GM23338 (cell line): ENCODE data around the gene NIBAN1. TPM values are rescaled to one million over a fixed set of nuclear protein-coding genes. Genes with fewer than 3 reads are reported as not detected.
A peak's percentile ranks its signal among the peaks of the same experiment; 100 is the strongest.

Source experiments
- ATAC-seq: fragments of 200-7000 bp; cut with Tn5 transposase; 3 replicates; pipeline ENCODE4 v1.9.1; 2020
- DNase-seq: peaks from one replicate; pipeline ENCODE4 v3.0.0-alpha.2; 2015; ENCODE audit warnings: low spot score
- H2AFZ ChIP-seq: fragments of 200-600 bp; sonication (generic); 2 replicates; pipeline ENCODE4 v1.8.0; 2016; ENCODE audit warnings: antibody characterized with exemption, mild to moderate bottlenecking, moderate library complexity
- H3F3A ChIP-seq: fragments of 200-600 bp; sonication (generic); replicated peaks from 2 replicates; pipeline ENCODE4 v1.8.0; 2017; ENCODE audit warnings: antibody characterized with exemption, mixed run types, low read depth
- H3K27ac ChIP-seq: fragments of 200-600 bp; sonication (generic); 2 replicates; pipeline ENCODE4 v1.6.1; 2016; ENCODE audit warnings: low read depth
- H3K27me3 ChIP-seq: fragments of 200-600 bp; sonication (generic); 2 replicates; pipeline ENCODE4 v1.8.0; 2016; ENCODE audit warnings: mild to moderate bottlenecking, mixed run types, moderate library complexity; ENCODE audit not compliant: insufficient read depth
- H3K36me3 ChIP-seq: fragments of 200-600 bp; sonication (generic); 2 replicates; pipeline ENCODE4 v1.8.0; 2016; ENCODE audit warnings: mild to moderate bottlenecking; ENCODE audit not compliant: insufficient read depth
- H3K4me1 ChIP-seq: fragments of 200-600 bp; sonication (generic); 2 replicates; pipeline ENCODE4 v1.8.0; 2016; ENCODE audit warnings: mild to moderate bottlenecking, moderate library complexity; ENCODE audit not compliant: insufficient read depth
- H3K4me2 ChIP-seq: fragments of 200-600 bp; sonication (generic); 2 replicates; pipeline ENCODE4 v1.7.1; 2017; ENCODE audit warnings: mixed run types
- H3K4me3 ChIP-seq: fragments of 200-600 bp; sonication (generic); 2 replicates; pipeline ENCODE4 v1.6.1; 2016; ENCODE audit warnings: mixed run types
- H3K79me2 ChIP-seq: fragments of 200-600 bp; sonication (generic); replicated peaks from 2 replicates; pipeline ENCODE4 v1.8.0; 2017; ENCODE audit warnings: mild to moderate bottlenecking; ENCODE audit not compliant: insufficient read depth
- H3K9me2 ChIP-seq: fragments of 200-600 bp; sonication (generic); 2 replicates; pipeline ENCODE4 v1.8.0; 2017; ENCODE audit not compliant: insufficient read depth
- H4K20me1 ChIP-seq: fragments of 200-600 bp; sonication (generic); replicated peaks from 2 replicates; pipeline ENCODE4 v1.8.0; 2017; ENCODE audit warnings: mild to moderate bottlenecking; ENCODE audit not compliant: insufficient read depth
- H3K27ac Mint-ChIP-seq: 2 replicates; pipeline ENCODE4 v1.8.0; 2020; ENCODE audit warnings: inconsistent platforms, mild to moderate bottlenecking, moderate library complexity, mixed read lengths
- H3K27me3 Mint-ChIP-seq: 3 replicates; pipeline ENCODE4 v1.8.0; 2022; ENCODE audit warnings: low read depth, mild to moderate bottlenecking, moderate library complexity, mixed read lengths, inconsistent platforms; ENCODE audit not compliant: insufficient read depth, poor library complexity
- H3K36me3 Mint-ChIP-seq: 3 replicates; pipeline ENCODE4 v1.8.0; 2021; ENCODE audit warnings: low read depth, mild to moderate bottlenecking, inconsistent platforms, moderate library complexity, mixed read lengths
- H3K4me1 Mint-ChIP-seq: 3 replicates; pipeline ENCODE4 v1.8.0; 2020; ENCODE audit warnings: mild to moderate bottlenecking, inconsistent platforms, mixed read lengths
- H3K4me3 Mint-ChIP-seq: 3 replicates; pipeline ENCODE4 v1.8.0; 2021; ENCODE audit warnings: moderate library complexity, mild to moderate bottlenecking, inconsistent platforms, mixed read lengths
- H3K9me3 Mint-ChIP-seq: 3 replicates; pipeline ENCODE4 v1.8.0; 2020; ENCODE audit warnings: moderate library complexity, mild to moderate bottlenecking, inconsistent platforms, mixed read lengths
- CREB1 ChIP-seq: fragments of 250-450 bp; sonication (Bioruptor Pico); IDR thresholded peaks from 2 replicates; pipeline ENCODE4 v1.5.0; 2020; ENCODE audit warnings: low read depth, mild to moderate bottlenecking, moderate library complexity
- EZH2 ChIP-seq: fragments of 200-600 bp; sonication (generic); IDR thresholded peaks from one replicate; pipeline ENCODE4 v1.8.0; 2017; ENCODE audit warnings: antibody characterized with exemption, mild to moderate bottlenecking, low read depth; ENCODE audit not compliant: unreplicated experiment
- EZH2phosphoT487 ChIP-seq: fragments of 200-600 bp; sonication (generic); IDR thresholded peaks from one replicate; pipeline ENCODE4 v1.8.1; 2018; ENCODE audit warnings: antibody characterized with exemption; ENCODE audit not compliant: unreplicated experiment
- JUNB ChIP-seq: IDR thresholded peaks from one replicate; pipeline ENCODE4 v1.6.1; 2016; ENCODE audit warnings: antibody characterized with exemption; ENCODE audit not compliant: unreplicated experiment
- NANOG ChIP-seq: IDR thresholded peaks from 2 replicates; pipeline ENCODE4 v1.6.1; 2016; ENCODE audit warnings: antibody characterized with exemption, borderline replicate concordance
- POLR2AphosphoS5 ChIP-seq: IDR thresholded peaks from 2 replicates; pipeline ENCODE4 v1.6.1; 2016; ENCODE audit warnings: antibody characterized with exemption, low read depth
- STAT1 ChIP-seq: IDR thresholded peaks from one replicate; pipeline ENCODE4 v1.6.1; 2016; ENCODE audit warnings: antibody characterized with exemption; ENCODE audit not compliant: unreplicated experiment
- ZNF114 ChIP-seq: fragments of 250-450 bp; sonication (Bioruptor Pico); IDR thresholded peaks from 2 replicates; pipeline ENCODE4 v1.5.0; 2020; ENCODE audit warnings: mild to moderate bottlenecking, moderate library complexity
- polyA plus RNA-seq: library from polyadenylated mRNA; unstranded; fragments of >200 nt; fragmentation: Nextera tagmentation; extraction: Ambion mirVana; gene quantifications from 2 replicates; pipeline ENCODE4 v1.2.1, GENCODE V29; 2016
- total RNA-seq: library from RNA; depleted of rRNA; stranded (reverse); fragments of >200 nt; shearing (Covaris generic); gene quantifications from 2 replicates; pipeline ENCODE4 v1.2.3, GENCODE V29; 2014
- TF ChIP-seq, protein P1 (sequence below), 2 experiments: fragments of 200-600 bp in 1 of 2; sonication (generic) in 1 of 2; conservative IDR thresholded peaks; 2 replicates each; pipeline versions ENCODE4 v1.5.1 to v1.6.1; 2016 to 2017; ENCODE audit warnings: antibody characterized with exemption in 2 of 2, low read depth in 2 of 2, mild to moderate bottlenecking in 2 of 2, moderate library complexity in 1 of 2
- TF ChIP-seq, protein P2 (sequence below): IDR thresholded peaks from 2 replicates; pipeline ENCODE4 v1.6.1; 2016; ENCODE audit warnings: antibody characterized with exemption
- TF ChIP-seq, protein P3 (sequence below): IDR thresholded peaks from one replicate; pipeline ENCODE4 v1.6.1; 2018; ENCODE audit warnings: antibody characterized with exemption; ENCODE audit not compliant: unreplicated experiment

Gene NIBAN1
- total and polyA plus RNA-seq, 2 experiments from 2014 or later: 5.5 to 12.3 TPM

DNA sequence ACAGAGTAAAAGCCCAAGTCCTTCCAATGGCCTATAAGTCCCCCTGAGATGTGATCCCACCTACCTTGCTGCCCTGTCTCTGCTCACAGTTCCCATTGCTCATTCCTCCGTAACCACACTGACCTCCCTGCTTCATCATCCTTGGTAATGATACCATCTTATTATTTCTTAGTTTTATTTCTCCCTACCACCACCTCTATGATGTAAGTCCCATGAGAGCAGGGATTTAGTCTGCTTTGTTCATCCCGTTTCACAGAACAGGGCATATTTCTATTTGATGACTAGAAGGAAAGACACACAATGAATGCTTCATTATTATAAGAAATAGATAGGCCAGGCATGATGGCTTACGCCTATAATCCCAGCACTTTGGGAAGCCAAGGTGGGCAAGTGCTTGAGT is 22.5 kb downstream of the NIBAN1 start:
- Histone ChIP-seq H3K27ac (no peak overlapping the region), H4K20me1 (no peaks in the 10 kb centered on the region), H3F3A (no peaks in the 10 kb centered on the region), H3K79me2 (no peaks in the 10 kb centered on the region), H3K27me3 (no peaks in the 10 kb centered on the region), H3K36me3 (no peaks in the 10 kb centered on the region), H2AFZ (no peak overlapping the region), H3K4me3 (no peak overlapping the region), H3K4me2 (no peak overlapping the region), H3K4me1 (peaks cover 4% of the 10 kb centered on the region; the same call in 1 of the 2 replicates), H3K9me2 (no peaks in the 10 kb centered on the region)
- ATAC-seq (no peak), DNase-seq (no peak)
- H3K27ac Mint-ChIP-seq: peak overlapping the region; percentile 41
- H3K4me3 Mint-ChIP-seq: no peak overlapping the region
- no peaks in the 10 kb centered on the region for H3K36me3 Mint-ChIP-seq
- H3K4me1 Mint-ChIP-seq: peaks cover 14% of the 10 kb centered on the region; the same call in 2 of the 3 replicates
- peaks cover 5% of the 10 kb centered on the region for H3K27me3 Mint-ChIP-seq
- H3K9me3 Mint-ChIP-seq: no peaks in the 10 kb centered on the region
- TF ChIP-seq, protein P1, sequence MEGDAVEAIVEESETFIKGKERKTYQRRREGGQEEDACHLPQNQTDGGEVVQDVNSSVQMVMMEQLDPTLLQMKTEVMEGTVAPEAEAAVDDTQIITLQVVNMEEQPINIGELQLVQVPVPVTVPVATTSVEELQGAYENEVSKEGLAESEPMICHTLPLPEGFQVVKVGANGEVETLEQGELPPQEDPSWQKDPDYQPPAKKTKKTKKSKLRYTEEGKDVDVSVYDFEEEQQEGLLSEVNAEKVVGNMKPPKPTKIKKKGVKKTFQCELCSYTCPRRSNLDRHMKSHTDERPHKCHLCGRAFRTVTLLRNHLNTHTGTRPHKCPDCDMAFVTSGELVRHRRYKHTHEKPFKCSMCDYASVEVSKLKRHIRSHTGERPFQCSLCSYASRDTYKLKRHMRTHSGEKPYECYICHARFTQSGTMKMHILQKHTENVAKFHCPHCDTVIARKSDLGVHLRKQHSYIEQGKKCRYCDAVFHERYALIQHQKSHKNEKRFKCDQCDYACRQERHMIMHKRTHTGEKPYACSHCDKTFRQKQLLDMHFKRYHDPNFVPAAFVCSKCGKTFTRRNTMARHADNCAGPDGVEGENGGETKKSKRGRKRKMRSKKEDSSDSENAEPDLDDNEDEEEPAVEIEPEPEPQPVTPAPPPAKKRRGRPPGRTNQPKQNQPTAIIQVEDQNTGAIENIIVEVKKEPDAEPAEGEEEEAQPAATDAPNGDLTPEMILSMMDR (conservative IDR thresholded peaks at IDR 0.05; ENCODE audit: low read depth in 2 of 2): no peak
- no peak for TF ChIP-seq JUNB
- no peak for TF ChIP-seq EZH2
- no peak for TF ChIP-seq NANOG
- no peak for TF ChIP-seq CREB1 (CRISPR knock-in tag)
- TF ChIP-seq STAT1: no peak

DNA sequence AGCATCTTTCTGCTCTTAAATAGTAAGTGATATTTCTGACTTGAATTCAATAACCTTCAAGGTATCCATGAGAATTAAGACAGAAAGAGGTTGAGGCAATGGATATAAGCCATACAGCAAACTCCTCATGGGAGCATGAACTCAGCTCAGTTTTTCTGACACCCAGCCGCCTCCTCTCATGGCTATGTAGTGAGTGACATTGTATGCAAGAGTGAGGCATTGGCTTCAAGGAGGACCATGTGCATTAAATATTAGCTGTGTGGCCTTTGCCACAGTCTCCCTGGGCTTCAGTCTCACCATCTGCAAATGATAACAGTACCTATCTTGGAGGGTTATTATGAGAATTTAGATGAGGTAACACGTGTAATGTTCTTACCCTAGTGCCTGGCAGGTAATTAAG is 23.4 kb downstream of the NIBAN1 start:
- DNase-seq (no peak), ATAC-seq (no peak)
- Histone ChIP-seq H3K36me3 (no peaks in the 10 kb centered on the region), H3K27ac (no peak overlapping the region), H3K79me2 (no peaks in the 10 kb centered on the region), H4K20me1 (no peaks in the 10 kb centered on the region), H3K4me2 (no peak overlapping the region), H2AFZ (no peak overlapping the region), H3K4me3 (no peak overlapping the region), H3K9me2 (no peaks in the 10 kb centered on the region), H3F3A (no peaks in the 10 kb centered on the region), H3K27me3 (no peaks in the 10 kb centered on the region), H3K4me1 (peaks cover 10% of the 10 kb centered on the region)
- peaks cover 4% of the 10 kb centered on the region for H3K27me3 Mint-ChIP-seq
- H3K4me3 Mint-ChIP-seq: no peak overlapping the region
- peaks cover 19% of the 10 kb centered on the region for H3K4me1 Mint-ChIP-seq
- H3K36me3 Mint-ChIP-seq: no peaks in the 10 kb centered on the region
- H3K9me3 Mint-ChIP-seq: no peaks in the 10 kb centered on the region
- H3K27ac Mint-ChIP-seq: peak overlapping the region; percentile 41; the same call in 1 of the 2 replicates
- no peak for TF ChIP-seq STAT1
- TF ChIP-seq, protein P2, sequence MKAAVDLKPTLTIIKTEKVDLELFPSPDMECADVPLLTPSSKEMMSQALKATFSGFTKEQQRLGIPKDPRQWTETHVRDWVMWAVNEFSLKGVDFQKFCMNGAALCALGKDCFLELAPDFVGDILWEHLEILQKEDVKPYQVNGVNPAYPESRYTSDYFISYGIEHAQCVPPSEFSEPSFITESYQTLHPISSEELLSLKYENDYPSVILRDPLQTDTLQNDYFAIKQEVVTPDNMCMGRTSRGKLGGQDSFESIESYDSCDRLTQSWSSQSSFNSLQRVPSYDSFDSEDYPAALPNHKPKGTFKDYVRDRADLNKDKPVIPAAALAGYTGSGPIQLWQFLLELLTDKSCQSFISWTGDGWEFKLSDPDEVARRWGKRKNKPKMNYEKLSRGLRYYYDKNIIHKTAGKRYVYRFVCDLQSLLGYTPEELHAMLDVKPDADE: no peak
- TF ChIP-seq JUNB: no peak
- TF ChIP-seq, protein P3, sequence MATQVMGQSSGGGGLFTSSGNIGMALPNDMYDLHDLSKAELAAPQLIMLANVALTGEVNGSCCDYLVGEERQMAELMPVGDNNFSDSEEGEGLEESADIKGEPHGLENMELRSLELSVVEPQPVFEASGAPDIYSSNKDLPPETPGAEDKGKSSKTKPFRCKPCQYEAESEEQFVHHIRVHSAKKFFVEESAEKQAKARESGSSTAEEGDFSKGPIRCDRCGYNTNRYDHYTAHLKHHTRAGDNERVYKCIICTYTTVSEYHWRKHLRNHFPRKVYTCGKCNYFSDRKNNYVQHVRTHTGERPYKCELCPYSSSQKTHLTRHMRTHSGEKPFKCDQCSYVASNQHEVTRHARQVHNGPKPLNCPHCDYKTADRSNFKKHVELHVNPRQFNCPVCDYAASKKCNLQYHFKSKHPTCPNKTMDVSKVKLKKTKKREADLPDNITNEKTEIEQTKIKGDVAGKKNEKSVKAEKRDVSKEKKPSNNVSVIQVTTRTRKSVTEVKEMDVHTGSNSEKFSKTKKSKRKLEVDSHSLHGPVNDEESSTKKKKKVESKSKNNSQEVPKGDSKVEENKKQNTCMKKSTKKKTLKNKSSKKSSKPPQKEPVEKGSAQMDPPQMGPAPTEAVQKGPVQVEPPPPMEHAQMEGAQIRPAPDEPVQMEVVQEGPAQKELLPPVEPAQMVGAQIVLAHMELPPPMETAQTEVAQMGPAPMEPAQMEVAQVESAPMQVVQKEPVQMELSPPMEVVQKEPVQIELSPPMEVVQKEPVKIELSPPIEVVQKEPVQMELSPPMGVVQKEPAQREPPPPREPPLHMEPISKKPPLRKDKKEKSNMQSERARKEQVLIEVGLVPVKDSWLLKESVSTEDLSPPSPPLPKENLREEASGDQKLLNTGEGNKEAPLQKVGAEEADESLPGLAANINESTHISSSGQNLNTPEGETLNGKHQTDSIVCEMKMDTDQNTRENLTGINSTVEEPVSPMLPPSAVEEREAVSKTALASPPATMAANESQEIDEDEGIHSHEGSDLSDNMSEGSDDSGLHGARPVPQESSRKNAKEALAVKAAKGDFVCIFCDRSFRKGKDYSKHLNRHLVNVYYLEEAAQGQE: no peak
- TF ChIP-seq POLR2AphosphoS5: no peak
- no peak for TF ChIP-seq EZH2phosphoT487
- no peak for TF ChIP-seq ZNF114 (CRISPR knock-in tag)
